HG03066 (cell line): ENCODE measurements around the gene LRTM2.

Experiments
- ATAC-seq: cut with Tn5 transposase; IDR thresholded peaks from one replicate; pipeline ENCODE4 v1.9.1; 2021; ENCODE audit warnings: low read depth; ENCODE audit not compliant: unreplicated experiment

LRTM2 gene

GRCh38 chr12:1827826-1828805 is 7.8 kb downstream of the LRTM2 start:
- no peak for ATAC-seq

DNA sequence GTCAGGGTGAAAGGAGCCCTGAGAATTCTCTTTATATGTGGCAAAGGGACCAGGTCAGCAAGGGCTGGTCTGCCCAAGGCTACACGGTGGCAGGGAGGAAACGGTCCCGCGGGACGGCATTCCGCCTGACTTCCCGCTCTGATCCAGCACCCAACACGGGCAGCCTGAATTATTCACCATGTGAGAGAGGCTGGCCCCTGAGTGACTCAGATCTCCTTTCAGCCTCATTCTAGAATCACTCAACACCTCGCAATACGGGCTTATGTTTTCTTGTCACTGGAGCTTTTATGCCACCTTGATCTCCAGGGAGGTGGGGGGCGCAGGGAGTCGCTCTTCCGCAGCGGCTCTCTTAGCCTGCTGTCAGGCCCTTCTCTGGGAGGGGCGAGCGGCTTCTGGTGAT is 8.5 kb downstream of the LRTM2 start:
- ATAC-seq: no peak

- ATAC-seq: no peak
These were observed 9.0 kb downstream of the LRTM2 start for GRCh38 chr12:1829306-1829900.

DNA sequence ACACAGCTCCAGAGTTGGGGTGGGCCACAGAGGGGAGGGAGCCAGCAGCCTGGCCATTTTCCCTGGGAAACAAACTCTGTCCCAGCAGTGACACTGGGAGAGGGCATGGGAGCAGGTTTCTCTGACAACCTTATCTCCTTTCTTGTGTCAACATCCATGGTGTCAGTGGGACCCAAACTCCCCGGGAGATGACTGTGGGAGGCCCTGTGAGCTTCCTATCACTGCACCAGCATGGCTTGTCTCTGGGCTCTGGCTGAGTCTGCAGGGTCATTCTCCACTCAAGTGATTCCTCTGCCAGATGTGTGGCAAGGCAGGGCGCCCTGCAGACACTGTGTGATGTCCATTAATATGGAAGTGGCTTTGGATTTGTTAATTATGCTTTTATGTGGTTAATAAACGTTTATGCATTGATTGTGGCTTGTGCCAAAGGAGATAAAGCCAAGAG is 10.1 kb downstream of the LRTM2 start:
- ATAC-seq: no peak

- no peak for ATAC-seq
These were observed 10.9 kb downstream of the LRTM2 start for GRCh38 chr12:1830981-1831963.

DNA sequence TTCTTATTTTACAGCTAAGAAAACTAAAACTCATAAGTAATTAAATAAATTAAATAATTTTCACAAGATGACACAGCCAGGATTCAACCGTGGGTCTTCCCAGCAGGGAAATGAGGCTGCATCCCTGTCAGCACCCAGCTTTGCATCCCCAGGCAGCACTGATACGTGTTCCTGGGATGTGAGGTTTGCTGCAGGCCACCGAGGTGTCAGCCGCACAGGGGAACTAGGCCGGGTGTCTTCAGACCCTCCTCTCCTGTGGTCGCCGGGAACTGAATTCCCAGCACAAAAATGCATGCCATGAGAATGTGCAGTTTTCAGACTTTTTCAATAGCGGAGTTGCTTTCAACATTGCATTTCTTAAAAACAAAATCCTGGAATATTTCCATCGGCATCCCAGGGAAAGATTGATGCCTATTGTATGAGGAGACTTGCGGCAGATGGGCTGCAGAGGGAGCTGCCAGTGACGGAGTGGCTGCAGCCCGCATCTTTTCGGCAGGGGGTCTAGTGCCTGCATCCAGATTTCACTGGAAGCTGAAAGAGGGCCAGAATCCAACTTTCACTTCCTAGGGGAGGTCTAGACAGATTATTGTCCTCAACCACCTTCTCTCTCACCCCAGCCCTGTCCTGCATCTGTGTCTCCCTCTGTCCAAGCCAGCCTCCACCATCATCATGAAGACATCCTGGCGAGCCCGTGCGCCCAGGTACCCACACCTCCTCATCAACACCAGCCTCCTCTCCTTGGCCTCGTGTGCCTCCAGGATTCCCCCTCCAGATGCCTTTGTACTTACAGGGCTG is 12.6 kb downstream of the LRTM2 start:
- ATAC-seq: no peak

DNA sequence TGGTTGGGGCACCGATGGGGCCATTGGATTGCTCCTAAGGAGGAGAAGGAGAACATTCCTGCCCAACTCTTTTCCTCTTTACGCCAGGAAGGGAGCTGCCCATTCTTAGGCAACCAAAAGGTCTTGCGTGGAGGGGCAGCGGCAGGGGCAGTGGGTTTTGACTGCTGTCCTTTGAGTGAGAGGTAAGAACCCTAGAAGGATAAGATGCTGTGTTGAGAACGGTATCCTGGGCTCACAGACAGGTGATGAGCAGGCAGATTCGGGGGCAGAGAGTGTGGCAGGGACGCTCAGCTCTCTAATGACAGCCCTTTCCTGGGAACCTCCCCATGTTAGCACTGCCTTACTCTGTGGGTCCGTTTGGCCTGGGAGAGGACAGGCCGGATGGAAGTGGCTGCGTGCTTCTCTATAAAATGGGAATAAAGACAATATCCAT is 13.2 kb downstream of the LRTM2 start:
- no peak for ATAC-seq

- ATAC-seq: no peak
These were observed 14.0 kb downstream of the LRTM2 start for GRCh38 chr12:1834186-1834925.

DNA sequence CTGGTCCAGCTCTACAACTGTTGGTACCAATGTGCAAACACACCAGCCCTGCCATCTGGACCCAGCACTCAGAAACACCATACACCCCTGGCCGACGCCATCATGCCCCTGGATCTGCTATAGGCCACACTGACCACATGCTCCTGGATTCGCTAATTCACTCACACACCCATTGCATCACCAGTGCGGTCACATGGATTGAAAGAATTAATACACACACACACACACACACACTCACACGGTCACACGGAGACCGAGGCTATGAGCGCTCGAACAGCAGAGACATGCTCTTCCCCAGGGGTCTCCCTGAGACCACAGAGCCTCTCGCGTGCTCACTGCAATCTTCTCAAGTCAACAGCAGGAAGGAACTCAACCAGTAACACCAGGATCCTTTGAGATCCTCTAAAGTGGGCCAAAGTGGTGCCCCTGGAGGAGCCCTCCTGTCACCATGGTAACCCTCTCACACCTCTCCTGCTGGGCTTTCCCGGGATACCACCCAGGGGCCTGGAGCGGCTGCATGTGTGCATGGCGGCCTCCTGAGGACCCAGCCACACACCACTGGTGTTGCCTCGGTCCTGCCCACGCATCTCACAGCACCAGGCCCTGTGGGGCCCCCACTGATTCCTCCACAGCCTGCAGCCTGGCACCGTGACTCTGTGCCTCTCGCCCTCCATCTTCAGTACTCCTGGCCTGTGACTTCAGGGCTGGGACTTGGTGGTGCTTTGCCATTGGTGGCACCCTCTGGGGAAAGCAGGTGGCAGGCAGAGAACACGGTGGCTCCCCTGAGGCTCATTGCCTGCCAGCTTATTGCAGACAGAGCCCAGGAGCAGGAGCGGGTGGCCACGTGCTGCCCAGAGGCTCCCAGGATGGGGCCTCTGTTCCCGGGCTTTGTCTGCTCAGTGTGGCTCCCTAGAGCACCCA is 15.1 kb downstream of the LRTM2 start:
- no peak for ATAC-seq

- ATAC-seq: no peak
These were observed 16.0 kb downstream of the LRTM2 start for GRCh38 chr12:1836241-1836803.

DNA sequence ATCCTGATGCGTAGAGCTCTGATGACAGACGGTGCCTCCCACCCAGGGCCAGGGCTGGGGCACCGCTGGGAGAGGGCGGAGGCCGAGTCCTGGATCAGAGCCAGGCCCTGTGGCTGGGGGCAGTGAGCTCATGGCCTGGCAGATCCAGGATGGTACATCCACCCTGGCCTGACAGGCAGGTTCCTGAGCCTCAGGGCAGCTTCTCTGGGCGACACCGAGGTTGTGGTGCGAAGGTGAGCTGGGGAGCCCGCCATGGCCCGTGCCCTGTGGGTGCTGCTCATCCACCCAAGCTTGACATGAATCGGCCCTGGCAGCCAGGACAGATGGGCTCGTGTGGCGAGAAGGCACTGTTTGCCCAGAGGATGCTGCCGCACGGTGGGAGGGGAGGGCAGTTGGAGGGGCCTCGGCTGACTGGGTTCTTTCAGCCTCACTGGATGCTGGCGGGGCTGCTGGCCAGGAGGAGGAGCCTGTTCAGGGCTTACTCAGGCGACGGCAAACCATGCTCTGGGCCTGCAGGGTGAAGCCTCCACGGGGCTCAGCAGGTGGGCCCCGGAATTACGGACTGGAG is 16.6 kb downstream of the LRTM2 start:
- ATAC-seq: no peak

DNA sequence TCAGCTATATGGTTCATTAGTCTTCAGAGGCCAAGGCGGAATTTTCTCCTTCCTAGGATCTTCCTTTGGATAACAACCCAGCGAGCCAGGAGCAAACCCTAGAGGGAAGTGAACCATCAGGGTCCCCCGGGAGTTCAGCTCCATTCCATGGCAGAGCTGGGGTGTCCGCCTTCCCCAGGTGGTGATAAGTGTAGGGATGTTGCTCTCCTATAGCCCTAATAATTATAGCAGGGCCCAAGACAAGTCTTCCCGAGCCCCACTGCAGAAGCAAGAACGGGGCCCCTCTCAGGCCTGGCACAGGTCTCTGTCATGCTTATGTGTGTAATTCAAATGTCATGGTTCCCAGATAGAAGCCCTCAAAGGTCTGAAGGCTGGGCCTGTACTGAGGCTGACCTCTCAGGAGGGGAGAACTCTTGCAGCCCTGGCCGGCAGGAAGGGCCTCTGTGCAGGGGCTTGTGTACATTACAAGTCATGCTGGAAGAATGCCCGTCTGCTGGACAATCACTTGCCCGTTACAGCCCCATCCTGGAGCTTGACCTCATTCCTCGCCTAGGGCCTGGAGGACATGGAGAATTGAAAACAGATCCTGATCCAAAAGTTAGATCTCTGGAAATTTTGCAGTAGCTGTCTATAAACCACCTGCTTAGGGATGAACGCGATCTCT is 17.3 kb downstream of the LRTM2 start:
- ATAC-seq: no peak

DNA sequence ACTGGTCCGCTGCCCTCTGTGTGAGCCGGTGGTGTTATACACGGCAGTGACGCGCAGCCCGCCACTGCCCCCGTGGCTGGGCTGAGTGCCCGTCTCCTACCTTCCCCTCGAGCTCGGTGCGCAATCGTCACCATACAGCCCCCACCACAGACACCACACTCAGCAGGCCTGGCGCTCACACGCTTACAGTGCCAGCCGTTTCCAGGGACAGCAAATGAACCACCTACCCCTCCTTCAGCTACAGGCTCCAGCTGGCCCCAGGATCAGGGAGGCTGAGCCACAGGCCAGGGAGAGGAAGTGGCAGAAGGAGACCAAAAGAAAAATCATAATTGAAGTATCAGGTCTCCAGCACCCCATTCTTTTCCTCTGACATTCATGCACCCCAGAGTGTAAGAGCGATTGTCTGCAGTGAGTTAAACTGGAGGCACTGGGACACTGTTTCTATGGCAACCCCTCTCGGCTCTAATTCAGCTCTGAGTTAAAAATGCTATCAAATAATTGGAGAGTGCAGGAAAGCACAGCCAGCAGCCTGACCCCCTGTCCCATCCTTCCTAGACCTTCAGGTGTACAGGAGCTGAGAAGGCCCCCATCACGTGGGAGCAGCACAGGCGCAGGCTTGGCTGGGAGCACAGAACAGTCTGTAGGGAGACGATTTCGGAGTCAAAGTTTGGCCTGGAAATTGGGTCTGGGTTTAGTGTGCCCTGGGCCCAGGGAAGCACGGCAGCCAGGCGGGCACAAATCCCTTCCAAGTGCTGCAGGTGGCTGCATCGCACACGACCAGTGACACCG is 18.0 kb downstream of the LRTM2 start:
- ATAC-seq: no peak

- no peak for ATAC-seq
These were observed 18.6 kb downstream of the LRTM2 start for GRCh38 chr12:1838994-1839365.

GRCh38 chr12:1839464-1839863 is 19.1 kb downstream of the LRTM2 start:
- no peak for ATAC-seq
